ENCODE results near the gene TMEM17.

DNA sequence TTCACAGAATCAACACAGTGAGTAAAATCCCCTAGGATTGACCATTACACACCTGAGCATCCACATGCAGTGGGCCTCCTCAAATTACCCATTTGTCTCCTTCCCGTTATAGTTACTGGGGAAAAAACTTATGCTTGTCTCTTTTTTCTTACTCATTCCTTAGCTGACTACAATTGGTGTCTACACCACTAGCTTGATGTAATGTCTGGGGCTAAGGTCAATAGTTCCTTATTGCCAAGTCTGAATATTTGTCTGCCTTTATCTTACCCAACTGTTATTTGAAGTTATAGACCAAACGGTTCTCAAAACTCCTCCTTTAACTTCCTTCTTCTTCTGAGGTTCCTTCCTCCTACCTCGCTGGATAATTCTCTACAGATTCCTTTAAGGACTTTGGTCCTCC, 41.9 kb upstream of the TMEM17 start:
- TF ChIP-seq, protein P1, sequence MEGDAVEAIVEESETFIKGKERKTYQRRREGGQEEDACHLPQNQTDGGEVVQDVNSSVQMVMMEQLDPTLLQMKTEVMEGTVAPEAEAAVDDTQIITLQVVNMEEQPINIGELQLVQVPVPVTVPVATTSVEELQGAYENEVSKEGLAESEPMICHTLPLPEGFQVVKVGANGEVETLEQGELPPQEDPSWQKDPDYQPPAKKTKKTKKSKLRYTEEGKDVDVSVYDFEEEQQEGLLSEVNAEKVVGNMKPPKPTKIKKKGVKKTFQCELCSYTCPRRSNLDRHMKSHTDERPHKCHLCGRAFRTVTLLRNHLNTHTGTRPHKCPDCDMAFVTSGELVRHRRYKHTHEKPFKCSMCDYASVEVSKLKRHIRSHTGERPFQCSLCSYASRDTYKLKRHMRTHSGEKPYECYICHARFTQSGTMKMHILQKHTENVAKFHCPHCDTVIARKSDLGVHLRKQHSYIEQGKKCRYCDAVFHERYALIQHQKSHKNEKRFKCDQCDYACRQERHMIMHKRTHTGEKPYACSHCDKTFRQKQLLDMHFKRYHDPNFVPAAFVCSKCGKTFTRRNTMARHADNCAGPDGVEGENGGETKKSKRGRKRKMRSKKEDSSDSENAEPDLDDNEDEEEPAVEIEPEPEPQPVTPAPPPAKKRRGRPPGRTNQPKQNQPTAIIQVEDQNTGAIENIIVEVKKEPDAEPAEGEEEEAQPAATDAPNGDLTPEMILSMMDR (IDR thresholded peaks at IDR 0.05 in 2 of 3, conservative IDR thresholded peaks at IDR 0.05 in 1 of 3; ENCODE audit: borderline replicate concordance in 1 of 3, insufficient read depth in 1 of 3, low read depth in 2 of 3, low read length in 2 of 3), result no peak
- TF ChIP-seq POLR2A (IDR thresholded peaks at IDR 0.05; ENCODE audit: borderline replicate concordance, extremely low read depth, insufficient read depth, insufficient read length) (no peak), JUND (IDR thresholded peaks at IDR 0.05) (no peak), SP1 (IDR thresholded peaks at IDR 0.05; ENCODE audit: low read depth) (no peak), POLR2AphosphoS5 (IDR thresholded peaks at IDR 0.05; ENCODE audit: low read depth, low read length) (no peak), ZFX (IDR thresholded peaks at IDR 0.05) (no peak), EZH2 (IDR thresholded peaks at IDR 0.05) (no peak)
- TF ChIP-seq, protein P2, sequence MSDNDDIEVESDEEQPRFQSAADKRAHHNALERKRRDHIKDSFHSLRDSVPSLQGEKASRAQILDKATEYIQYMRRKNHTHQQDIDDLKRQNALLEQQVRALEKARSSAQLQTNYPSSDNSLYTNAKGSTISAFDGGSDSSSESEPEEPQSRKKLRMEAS (IDR thresholded peaks at IDR 0.05), result no peak
- TF ChIP-seq, protein P3, sequence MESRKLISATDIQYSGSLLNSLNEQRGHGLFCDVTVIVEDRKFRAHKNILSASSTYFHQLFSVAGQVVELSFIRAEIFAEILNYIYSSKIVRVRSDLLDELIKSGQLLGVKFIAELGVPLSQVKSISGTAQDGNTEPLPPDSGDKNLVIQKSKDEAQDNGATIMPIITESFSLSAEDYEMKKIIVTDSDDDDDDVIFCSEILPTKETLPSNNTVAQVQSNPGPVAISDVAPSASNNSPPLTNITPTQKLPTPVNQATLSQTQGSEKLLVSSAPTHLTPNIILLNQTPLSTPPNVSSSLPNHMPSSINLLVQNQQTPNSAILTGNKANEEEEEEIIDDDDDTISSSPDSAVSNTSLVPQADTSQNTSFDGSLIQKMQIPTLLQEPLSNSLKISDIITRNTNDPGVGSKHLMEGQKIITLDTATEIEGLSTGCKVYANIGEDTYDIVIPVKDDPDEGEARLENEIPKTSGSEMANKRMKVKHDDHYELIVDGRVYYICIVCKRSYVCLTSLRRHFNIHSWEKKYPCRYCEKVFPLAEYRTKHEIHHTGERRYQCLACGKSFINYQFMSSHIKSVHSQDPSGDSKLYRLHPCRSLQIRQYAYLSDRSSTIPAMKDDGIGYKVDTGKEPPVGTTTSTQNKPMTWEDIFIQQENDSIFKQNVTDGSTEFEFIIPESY (IDR thresholded peaks at IDR 0.05; ENCODE audit: extremely low read depth, insufficient replicate concordance, low read length), result no peak
